Peyer's patch (tissue), 4 donors: ENCODE measurements around the gene BCR. TPM values are rescaled to one million over a fixed set of nuclear protein-coding genes. Genes with fewer than 3 reads are reported as not detected.

Source experiments
- DNase-seq, 3 donors: peaks; one replicate each; pipeline ENCODE4 v3.0.0-alpha.2; 2017 to 2019
- H3K27ac ChIP-seq, 4 donors: fragments of 200-600 bp; sonication (generic); one replicate each; pipeline ENCODE4 v1.5.1; 2016 to 2019
- H3K27me3 ChIP-seq, 2 donors: fragments of 200-600 bp; sonication (generic); one replicate each; pipeline ENCODE4 v1.5.1; 2019
- H3K36me3 ChIP-seq, 3 donors: fragments of 200-600 bp; sonication (generic); one replicate each; pipeline ENCODE4 v1.5.1; 2016 to 2019
- H3K4me1 ChIP-seq, 4 donors: fragments of 200-600 bp; sonication (generic); one replicate each; pipeline ENCODE4 v1.5.1; 2016 to 2019
- H3K4me3 ChIP-seq, 4 donors: fragments of 200-600 bp; sonication (generic); 1 replicate in 3 of 4; 2 replicates in 1 of 4; pipeline ENCODE4 v1.5.1; 2016 to 2019; ENCODE audit warnings: mild to moderate bottlenecking in 1 of 4
- H3K9me3 ChIP-seq, 4 donors: fragments of 200-600 bp; sonication (generic); one replicate each; pipeline ENCODE4 v1.5.1; 2016 to 2019; ENCODE audit warnings: mild to moderate bottlenecking in 1 of 4
- CTCF ChIP-seq, 6 experiments: fragments of 450-650 bp in 4 of 6; fragments of 200-600 bp in 2 of 6; sonication (generic) in 1 of 6; IDR thresholded peaks; one replicate each; pipeline ENCODE4 v1.5.1; 2017 to 2019; ENCODE audit warnings: antibody characterized with exemption in 6 of 6, mild to moderate bottlenecking in 3 of 6, moderate library complexity in 1 of 6
- POLR2A ChIP-seq, 2 donors: fragments of 450-650 bp; IDR thresholded peaks; one replicate each; pipeline ENCODE4 v1.5.1; 2017; ENCODE audit warnings: antibody characterized with exemption in 2 of 2, mild to moderate bottlenecking in 2 of 2, moderate library complexity in 2 of 2
- total RNA-seq, 4 donors: library from RNA; depleted of rRNA; stranded (reverse); fragments of >200 nt; gene quantifications; one replicate each; pipeline ENCODE4 v1.1.0, GENCODE V29; 2016

Gene BCR
- total RNA-seq, 4 donors from 2014 or later: 55.8 to 86.9 (median 66.1) TPM

GRCh38 chr22:23288301-23289129 is 108.2 kb downstream of the BCR start:
- no peaks in the 10 kb centered on the region for H3K4me1 ChIP-seq
- no peak overlapping the region for H3K27ac ChIP-seq
- no peak for DNase-seq
- H3K4me3 ChIP-seq: no peak overlapping the region
- peaks cover 0 to 71% (median 0%) of the 10 kb centered on the region in 3 donors for H3K36me3 ChIP-seq
- no peaks in the 10 kb centered on the region for H3K27me3 ChIP-seq
- TF ChIP-seq POLR2A (IDR thresholded peaks at IDR 0.05) (no peak), CTCF (IDR thresholded peaks at IDR 0.05) (no peak)
- no peaks in the 10 kb centered on the region for H3K9me3 ChIP-seq

- no peak overlapping the region for H3K4me3 ChIP-seq
- H3K27ac ChIP-seq: no peak overlapping the region
- H3K9me3 ChIP-seq: no peaks in the 10 kb centered on the region
- H3K36me3 ChIP-seq: peaks cover 0 to 71% (median 0%) of the 10 kb centered on the region in 3 donors
- DNase-seq: no peak
- no peaks in the 10 kb centered on the region for H3K27me3 ChIP-seq
- TF ChIP-seq POLR2A (IDR thresholded peaks at IDR 0.05) (no peak), CTCF (IDR thresholded peaks at IDR 0.05) (no peak)
- no peaks in the 10 kb centered on the region for H3K4me1 ChIP-seq
Measured at GRCh38 chr22:23289130-23289503, 108.8 kb downstream of the BCR start.

- Histone ChIP-seq H3K4me1 (no peaks in the 10 kb centered on the region), H3K27me3 (no peaks in the 10 kb centered on the region), H3K9me3 (no peaks in the 10 kb centered on the region), H3K27ac (peak overlapping the region in 1 of 4 donors; percentile 34), H3K36me3 (peaks cover 0 to 71% (median 0%) of the 10 kb centered on the region in 3 donors), H3K4me3 (no peak overlapping the region)
- peak in 5 of 6 experiments; percentile 67 to 78 (median 76) for TF ChIP-seq CTCF (IDR thresholded peaks at IDR 0.05)
- no peak for TF ChIP-seq POLR2A (IDR thresholded peaks at IDR 0.05)
- peak; percentile 39 to 80 (median 79) for DNase-seq
Measured at GRCh38 chr22:23289851-23290724, 109.8 kb downstream of the BCR start.

- no peak for TF ChIP-seq POLR2A (IDR thresholded peaks at IDR 0.05)
- no peak for TF ChIP-seq CTCF (IDR thresholded peaks at IDR 0.05)
Measured at GRCh38 chr22:23291806-23292452, 111.6 kb downstream of the BCR start.

More at GRCh38 chr22:23291806-23292452, 111.6 kb downstream of the BCR start:
- Histone ChIP-seq H3K4me1 (no peaks in the 10 kb centered on the region), H3K27me3 (no peaks in the 10 kb centered on the region), H3K36me3 (peaks cover 0 to 69% (median 0%) of the 10 kb centered on the region in 3 donors), H3K4me3 (no peak overlapping the region), H3K27ac (no peak overlapping the region), H3K9me3 (no peaks in the 10 kb centered on the region)
- DNase-seq: no peak
